Keratinocyte (primary cell): ENCODE data around the gene STX12. TPM values are rescaled to one million over a fixed set of nuclear protein-coding genes. Genes with fewer than 3 reads are reported as not detected.
"Not testable (repeated sequence)": the region's sequence is repeated elsewhere in the genome, so short reads cannot be mapped to it uniquely, and the experiment has no call there.

Experiments
- DNase-seq: peaks from one replicate; pipeline ENCODE4 v3.0.0-alpha.2; 2011; ENCODE audit warnings: low read depth, missing footprints, low spot score
- FAIRE-seq: peaks from 2 replicates; lab custom pipeline; 2011; peaks lifted over from hg19 to GRCh38; lab: Jason Lieb, UNC
- H2AFZ ChIP-seq: 2 replicates; pipeline ENCODE4 v1.6.0; 2012; ENCODE audit warnings: low read length, control low read depth, inconsistent platforms; ENCODE audit not compliant: control insufficient read depth
- H3K27ac ChIP-seq: 2 replicates; pipeline ENCODE4 v1.5.1; 2011; ENCODE audit warnings: low read length; ENCODE audit not compliant: control insufficient read depth, insufficient read depth
- H3K27me3 ChIP-seq: 3 replicates; pipeline ENCODE4 v1.6.0; 2011; ENCODE audit warnings: low read length; ENCODE audit not compliant: control insufficient read depth, insufficient read depth; ENCODE audit errors: extremely low read depth
- H3K36me3 ChIP-seq, 2 experiments: 2 replicates in 1 of 2; 3 replicates in 1 of 2; pipeline ENCODE4 v1.5.1; 2011; ENCODE audit warnings: low read length in 2 of 2, mild to moderate bottlenecking in 1 of 2; ENCODE audit not compliant: control insufficient read depth in 2 of 2, insufficient read depth in 2 of 2; ENCODE audit errors: extremely low read depth in 1 of 2
- H3K4me1 ChIP-seq: 3 replicates; pipeline ENCODE4 v1.5.1; 2011; ENCODE audit warnings: low read length; ENCODE audit not compliant: control insufficient read depth, insufficient read depth; ENCODE audit errors: extremely low read depth
- H3K4me2 ChIP-seq: 3 replicates; pipeline ENCODE4 v1.6.0; 2011; ENCODE audit warnings: low read depth, low read length; ENCODE audit not compliant: control insufficient read depth, insufficient read depth; ENCODE audit errors: extremely low read depth
- H3K4me3 ChIP-seq, 3 experiments: fragments of 200-600 bp in 1 of 3; sonication (generic) in 1 of 3; 2 replicates in 2 of 3; 3 replicates in 1 of 3; pipeline ENCODE4 v1.5.1; 2011 to 2016; ENCODE audit warnings: low read length in 3 of 3, mild to moderate bottlenecking in 3 of 3, control low read depth in 2 of 3, inconsistent platforms in 1 of 3, low read depth in 1 of 3, mixed read lengths in 1 of 3, mixed run types in 1 of 3, moderate library complexity in 1 of 3; ENCODE audit not compliant: control insufficient read depth in 2 of 3, insufficient read depth in 2 of 3; ENCODE audit errors: extremely low read depth in 1 of 3
- H3K79me2 ChIP-seq: 2 replicates; pipeline ENCODE4 v1.6.0; 2012; ENCODE audit warnings: low read length; ENCODE audit not compliant: control insufficient read depth, insufficient read depth
- H3K9ac ChIP-seq: 3 replicates; pipeline ENCODE4 v1.6.0; 2011; ENCODE audit warnings: low read length; ENCODE audit not compliant: control insufficient read depth, insufficient read depth; ENCODE audit errors: extremely low read depth
- H3K9me1 ChIP-seq: 3 replicates; pipeline ENCODE4 v1.6.0; 2011; ENCODE audit warnings: low read length; ENCODE audit not compliant: control insufficient read depth, insufficient read depth; ENCODE audit errors: extremely low read depth
- H3K9me3 ChIP-seq: 2 replicates; pipeline ENCODE4 v1.5.1; 2012; ENCODE audit warnings: low read depth, low read length; ENCODE audit not compliant: control insufficient read depth
- H4K20me1 ChIP-seq: 3 replicates; pipeline ENCODE4 v1.6.0; 2011; ENCODE audit warnings: low read length; ENCODE audit not compliant: control insufficient read depth, insufficient read depth; ENCODE audit errors: extremely low read depth
- EZH2 ChIP-seq: IDR thresholded peaks from one replicate; pipeline ENCODE4 v1.6.1; 2012; ENCODE audit warnings: inconsistent platforms, mild to moderate bottlenecking, low read length, moderate library complexity
- dilution Hi-C: fragments of 300-500 bp; cut with MboI; formaldehyde crosslinking; loops from one replicate; pipeline ENCODE4 v1.7.0; 2020; ENCODE audit warnings: low sequenced_read_pairs; ENCODE audit not compliant: extremely low pct_ligation_motif_present
- polyA plus RNA-seq, 5 experiments: library from polyadenylated mRNA; depleted of rRNA in 3 of 5; stranded (reverse) in 3 of 5; stranded (forward) in 1 of 5; unstranded in 1 of 5; fragments of >200 nt; gene quantifications; 1 replicate in 1 of 5; 2 replicates in 3 of 5; 3 replicates in 1 of 5; pipeline versions ENCODE4 v1.2.1 to v1.2.3, GENCODE V29; 2011 to 2012; ENCODE audit warnings: missing spikeins in 2 of 5, low read depth in 1 of 5, low replicate concordance in 1 of 5
- TF ChIP-seq, protein P1 (sequence below), 3 experiments: IDR thresholded peaks in 1 of 3; conservative IDR thresholded peaks in 1 of 3; optimal IDR thresholded peaks in 1 of 3; 2 replicates in 2 of 3; 3 replicates in 1 of 3; pipeline versions ENCODE3 to v1.5.1; 2011; ENCODE audit warnings: low read length in 3 of 3, mild to moderate bottlenecking in 3 of 3, moderate library complexity in 2 of 3, control low read depth in 1 of 3, inconsistent platforms in 1 of 3; ENCODE audit not compliant: insufficient read depth in 2 of 3; ENCODE audit errors: extremely low read depth in 1 of 3

The STX12 gene
- polyA plus RNA-seq, 1 donor (not counting 4 experiments of a cell fraction or from before 2014, with no cell fraction given) = 29.9 TPM

DNA sequence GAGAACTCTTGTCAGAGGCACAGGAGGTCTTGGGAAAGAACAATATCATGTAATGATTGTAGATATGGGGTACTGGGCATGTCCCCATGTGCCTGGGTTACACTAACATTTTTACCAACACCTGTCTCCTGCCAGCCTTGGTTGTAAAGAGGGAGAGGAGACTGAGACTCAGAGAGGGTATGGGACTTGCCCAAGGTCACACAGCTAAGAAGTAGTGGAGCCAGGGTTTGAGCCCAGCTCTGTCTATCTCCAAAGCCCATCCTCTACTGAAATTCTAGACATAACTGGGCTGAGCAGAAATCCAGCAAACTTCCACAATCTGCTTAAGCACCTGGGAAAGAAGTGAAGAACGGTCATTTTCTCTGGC is 96.7 kb downstream of the STX12 start:
- peaks cover 16% of the 10 kb centered on the region for H3K4me1 ChIP-seq
- no peak overlapping the region for H2AFZ ChIP-seq
- no peak for FAIRE-seq
- no peaks in the 10 kb centered on the region for H4K20me1 ChIP-seq
- dilution Hi-C loops = no loop called here
- H3K36me3 ChIP-seq = no peaks in the 10 kb centered on the region
- TF ChIP-seq, protein P1, sequence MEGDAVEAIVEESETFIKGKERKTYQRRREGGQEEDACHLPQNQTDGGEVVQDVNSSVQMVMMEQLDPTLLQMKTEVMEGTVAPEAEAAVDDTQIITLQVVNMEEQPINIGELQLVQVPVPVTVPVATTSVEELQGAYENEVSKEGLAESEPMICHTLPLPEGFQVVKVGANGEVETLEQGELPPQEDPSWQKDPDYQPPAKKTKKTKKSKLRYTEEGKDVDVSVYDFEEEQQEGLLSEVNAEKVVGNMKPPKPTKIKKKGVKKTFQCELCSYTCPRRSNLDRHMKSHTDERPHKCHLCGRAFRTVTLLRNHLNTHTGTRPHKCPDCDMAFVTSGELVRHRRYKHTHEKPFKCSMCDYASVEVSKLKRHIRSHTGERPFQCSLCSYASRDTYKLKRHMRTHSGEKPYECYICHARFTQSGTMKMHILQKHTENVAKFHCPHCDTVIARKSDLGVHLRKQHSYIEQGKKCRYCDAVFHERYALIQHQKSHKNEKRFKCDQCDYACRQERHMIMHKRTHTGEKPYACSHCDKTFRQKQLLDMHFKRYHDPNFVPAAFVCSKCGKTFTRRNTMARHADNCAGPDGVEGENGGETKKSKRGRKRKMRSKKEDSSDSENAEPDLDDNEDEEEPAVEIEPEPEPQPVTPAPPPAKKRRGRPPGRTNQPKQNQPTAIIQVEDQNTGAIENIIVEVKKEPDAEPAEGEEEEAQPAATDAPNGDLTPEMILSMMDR (optimal IDR thresholded peaks at IDR 0.05 in 1 of 3, IDR thresholded peaks at IDR 0.05 in 1 of 3, conservative IDR thresholded peaks at IDR 0.05 in 1 of 3; ENCODE audit: extremely low read depth in 1 of 3, insufficient read depth in 2 of 3, low read length in 3 of 3) = no peak
- TF ChIP-seq EZH2 = no peak
- H3K9me1 ChIP-seq = no peaks in the 10 kb centered on the region
- H3K79me2 ChIP-seq = no peaks in the 10 kb centered on the region
- H3K27ac ChIP-seq = no peak overlapping the region
- no peak overlapping the region for H3K9ac ChIP-seq
- H3K4me3 ChIP-seq = no peak overlapping the region
- no peak overlapping the region for H3K4me2 ChIP-seq
- DNase-seq = no peak
- H3K27me3 ChIP-seq = peaks cover 12% of the 10 kb centered on the region
- H3K9me3 ChIP-seq = no peaks in the 10 kb centered on the region

DNA sequence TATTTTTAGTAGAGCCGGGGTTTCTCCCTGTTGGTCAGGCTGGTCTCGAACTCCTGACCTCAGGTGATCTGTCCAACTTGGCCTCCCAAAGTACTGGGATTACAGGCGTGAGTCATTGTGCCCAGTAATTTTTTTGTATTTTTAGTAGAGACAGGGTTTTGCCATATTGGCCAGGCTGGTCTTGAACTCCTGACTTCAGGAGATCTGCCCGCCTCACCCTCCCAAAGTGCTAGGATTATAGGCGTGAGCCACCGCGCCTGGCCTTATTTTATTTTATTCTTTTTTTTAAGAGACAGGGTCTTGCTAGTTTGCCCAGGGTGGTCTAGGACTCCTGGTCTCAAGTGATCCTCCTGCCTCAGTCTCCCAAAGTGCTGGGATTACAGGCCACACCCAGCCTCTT is 98.1 kb downstream of the STX12 start:
- H3K9me3 ChIP-seq, H3K36me3 ChIP-seq, H2AFZ ChIP-seq, H3K27ac ChIP-seq, H3K4me3 ChIP-seq, H3K4me2 ChIP-seq, H3K9ac ChIP-seq, DNase-seq, H4K20me1 ChIP-seq, FAIRE-seq, H3K79me2 ChIP-seq, dilution Hi-C loops, H3K9me1 ChIP-seq: not testable (repeated sequence)
- Histone ChIP-seq H3K27me3 (peaks cover 12% of the 10 kb centered on the region), H3K4me1 (peaks cover 16% of the 10 kb centered on the region)
